ENCODE data around the gene TMEM255A. TPM values are rescaled to one million over a fixed set of nuclear protein-coding genes. Genes with fewer than 3 reads are reported as not detected.

TMEM255A gene
- total and polyA plus RNA-seq, 2 of the 13 experiments (the other 11 are each of a cell fraction or from before 2014, with no cell fraction given) = 0.13 to 0.40 TPM

DNA sequence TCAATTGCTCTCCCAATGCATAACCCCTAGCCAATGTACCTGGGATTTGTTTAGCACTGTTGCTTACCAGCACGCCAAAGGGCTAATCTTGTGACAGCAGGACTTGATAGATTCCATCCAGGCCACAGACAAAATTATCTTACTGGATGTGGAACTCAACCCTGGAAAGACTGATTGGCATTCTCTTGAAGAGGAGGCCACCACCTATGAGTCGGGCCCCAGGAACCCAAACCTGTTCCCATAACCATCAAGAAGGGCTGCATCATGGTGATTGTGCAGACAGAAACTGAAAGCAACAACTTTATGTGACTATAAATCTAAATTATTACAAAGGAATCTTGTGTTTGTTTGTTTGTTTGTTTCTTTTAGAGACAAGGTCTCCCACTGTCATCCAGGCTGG lies 19.9 kb upstream of the TMEM255A start:
- Histone ChIP-seq H4K20me1 (ENCODE audit: insufficient read depth, low read length) (no peaks in the 10 kb centered on the region), H3K4me1 (ENCODE audit: insufficient read depth, low read length) (no peaks in the 10 kb centered on the region), H3K27ac (ENCODE audit: extremely low read length, insufficient read depth, low read length) (no peak overlapping the region), H3K9ac (ENCODE audit: insufficient read depth, low read depth, low read length) (no peak overlapping the region), H3K4me2 (ENCODE audit: low read depth, low read length) (no peak overlapping the region), H3K27me3 (ENCODE audit: control insufficient read depth in 1 of 2, insufficient read depth in 2 of 2, low read length in 2 of 2) (no peaks in the 10 kb centered on the region), H3K9me3 (ENCODE audit: low read length) (no peaks in the 10 kb centered on the region), H2AFZ (ENCODE audit: low read length) (no peak overlapping the region), H3K4me3 (replicated peaks in 1 of 3; ENCODE audit: insufficient read depth in 1 of 3, low read depth in 2 of 3, low read length in 3 of 3) (no peak overlapping the region), H3K79me2 (ENCODE audit: insufficient read depth, low read length) (no peaks in the 10 kb centered on the region), H3K36me3 (replicated peaks in 1 of 2; ENCODE audit: control insufficient read depth in 1 of 2, insufficient read depth in 2 of 2, low read length in 2 of 2) (no peaks in the 10 kb centered on the region)
- in situ Hi-C loops (cut with HindIII; ENCODE audit: extremely low pct_ligation_motif_present, low pct_unique_long_range_greater_than_20kb) = no loop called here
- ChIA-PET POLR2A (no interaction called here), CTCF (ENCODE audit: low intra/inter-chr PET ratio, low total read pairs) (no interaction called here)
- BruUV-seq (replicated peaks) = no TSS peak
- WGBS (ENCODE audit: low lambda C conversion rate) = no CpG with 5 or more reads among the region's 2 CpGs
- ATAC-seq (no peak), FAIRE-seq (no peak), DNase-seq (ENCODE audit: low spot score) (no peak)
- intact Hi-C loops (cut with micrococcal nuclease; ENCODE audit: unreplicated experiment) = no loop called here
- TF ChIP-seq, protein P1, sequence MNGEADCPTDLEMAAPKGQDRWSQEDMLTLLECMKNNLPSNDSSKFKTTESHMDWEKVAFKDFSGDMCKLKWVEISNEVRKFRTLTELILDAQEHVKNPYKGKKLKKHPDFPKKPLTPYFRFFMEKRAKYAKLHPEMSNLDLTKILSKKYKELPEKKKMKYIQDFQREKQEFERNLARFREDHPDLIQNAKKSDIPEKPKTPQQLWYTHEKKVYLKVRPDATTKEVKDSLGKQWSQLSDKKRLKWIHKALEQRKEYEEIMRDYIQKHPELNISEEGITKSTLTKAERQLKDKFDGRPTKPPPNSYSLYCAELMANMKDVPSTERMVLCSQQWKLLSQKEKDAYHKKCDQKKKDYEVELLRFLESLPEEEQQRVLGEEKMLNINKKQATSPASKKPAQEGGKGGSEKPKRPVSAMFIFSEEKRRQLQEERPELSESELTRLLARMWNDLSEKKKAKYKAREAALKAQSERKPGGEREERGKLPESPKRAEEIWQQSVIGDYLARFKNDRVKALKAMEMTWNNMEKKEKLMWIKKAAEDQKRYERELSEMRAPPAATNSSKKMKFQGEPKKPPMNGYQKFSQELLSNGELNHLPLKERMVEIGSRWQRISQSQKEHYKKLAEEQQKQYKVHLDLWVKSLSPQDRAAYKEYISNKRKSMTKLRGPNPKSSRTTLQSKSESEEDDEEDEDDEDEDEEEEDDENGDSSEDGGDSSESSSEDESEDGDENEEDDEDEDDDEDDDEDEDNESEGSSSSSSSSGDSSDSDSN (CRISPR knock-in tag; IDR thresholded peaks at IDR 0.05) = no peak
- no peak for TF ChIP-seq REPIN1 (CRISPR knock-in tag; IDR thresholded peaks at IDR 0.05; ENCODE audit: borderline replicate concordance, low read depth)
- TF ChIP-seq CREB1 (IDR thresholded peaks at IDR 0.05) = no peak
- TF ChIP-seq CREB1 (CRISPR knock-in tag; IDR thresholded peaks at IDR 0.05) = no peak
- TF ChIP-seq, protein P2, sequence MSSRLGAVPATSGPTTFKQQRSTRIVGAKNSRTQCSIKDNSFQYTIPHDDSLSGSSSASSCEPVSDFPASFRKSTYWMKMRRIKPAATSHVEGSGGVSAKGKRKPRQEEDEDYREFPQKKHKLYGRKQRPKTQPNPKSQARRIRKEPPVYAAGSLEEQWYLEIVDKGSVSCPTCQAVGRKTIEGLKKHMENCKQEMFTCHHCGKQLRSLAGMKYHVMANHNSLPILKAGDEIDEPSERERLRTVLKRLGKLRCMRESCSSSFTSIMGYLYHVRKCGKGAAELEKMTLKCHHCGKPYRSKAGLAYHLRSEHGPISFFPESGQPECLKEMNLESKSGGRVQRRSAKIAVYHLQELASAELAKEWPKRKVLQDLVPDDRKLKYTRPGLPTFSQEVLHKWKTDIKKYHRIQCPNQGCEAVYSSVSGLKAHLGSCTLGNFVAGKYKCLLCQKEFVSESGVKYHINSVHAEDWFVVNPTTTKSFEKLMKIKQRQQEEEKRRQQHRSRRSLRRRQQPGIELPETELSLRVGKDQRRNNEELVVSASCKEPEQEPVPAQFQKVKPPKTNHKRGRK (CRISPR knock-in tag; IDR thresholded peaks at IDR 0.05) = no peak
- TF ChIP-seq MED1 (CRISPR knock-in tag; IDR thresholded peaks at IDR 0.05) = no peak
- TF ChIP-seq ZNF256 (CRISPR knock-in tag; conservative IDR thresholded peaks at IDR 0.05) = no peak
- TF ChIP-seq ZNF709 (CRISPR knock-in tag; IDR thresholded peaks at IDR 0.05) = no peak
- TF ChIP-seq ZNF749 (CRISPR knock-in tag; IDR thresholded peaks at IDR 0.05; ENCODE audit: borderline replicate concordance) = no peak
- no peak for TF ChIP-seq ZNF550 (CRISPR knock-in tag; IDR thresholded peaks at IDR 0.05; ENCODE audit: borderline replicate concordance)
- TF ChIP-seq TCF12 (IDR thresholded peaks at IDR 0.05) = no peak
- no peak for TF ChIP-seq TCF12 (CRISPR knock-in tag; IDR thresholded peaks at IDR 0.05)
- TF ChIP-seq GABPA (IDR thresholded peaks at IDR 0.05; ENCODE audit: low read depth, low read length) = no peak
- no peak for TF ChIP-seq GABPA (CRISPR knock-in tag; IDR thresholded peaks at IDR 0.05; ENCODE audit: low read depth)
- TF ChIP-seq, protein P3, sequence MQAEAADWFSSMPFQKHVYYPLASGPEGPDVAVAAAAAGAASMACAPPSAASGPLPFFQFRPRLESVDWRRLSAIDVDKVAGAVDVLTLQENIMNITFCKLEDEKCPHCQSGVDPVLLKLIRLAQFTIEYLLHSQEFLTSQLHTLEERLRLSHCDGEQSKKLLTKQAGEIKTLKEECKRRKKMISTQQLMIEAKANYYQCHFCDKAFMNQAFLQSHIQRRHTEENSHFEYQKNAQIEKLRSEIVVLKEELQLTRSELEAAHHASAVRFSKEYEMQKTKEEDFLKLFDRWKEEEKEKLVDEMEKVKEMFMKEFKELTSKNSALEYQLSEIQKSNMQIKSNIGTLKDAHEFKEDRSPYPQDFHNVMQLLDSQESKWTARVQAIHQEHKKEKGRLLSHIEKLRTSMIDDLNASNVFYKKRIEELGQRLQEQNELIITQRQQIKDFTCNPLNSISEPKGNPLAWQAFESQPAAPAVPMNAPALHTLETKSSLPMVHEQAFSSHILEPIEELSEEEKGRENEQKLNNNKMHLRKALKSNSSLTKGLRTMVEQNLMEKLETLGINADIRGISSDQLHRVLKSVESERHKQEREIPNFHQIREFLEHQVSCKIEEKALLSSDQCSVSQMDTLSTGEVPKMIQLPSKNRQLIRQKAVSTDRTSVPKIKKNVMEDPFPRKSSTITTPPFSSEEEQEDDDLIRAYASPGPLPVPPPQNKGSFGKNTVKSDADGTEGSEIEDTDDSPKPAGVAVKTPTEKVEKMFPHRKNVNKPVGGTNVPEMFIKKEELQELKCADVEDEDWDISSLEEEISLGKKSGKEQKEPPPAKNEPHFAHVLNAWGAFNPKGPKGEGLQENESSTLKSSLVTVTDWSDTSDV (CRISPR knock-in tag; IDR thresholded peaks at IDR 0.05) = no peak
- TF ChIP-seq, protein P4, sequence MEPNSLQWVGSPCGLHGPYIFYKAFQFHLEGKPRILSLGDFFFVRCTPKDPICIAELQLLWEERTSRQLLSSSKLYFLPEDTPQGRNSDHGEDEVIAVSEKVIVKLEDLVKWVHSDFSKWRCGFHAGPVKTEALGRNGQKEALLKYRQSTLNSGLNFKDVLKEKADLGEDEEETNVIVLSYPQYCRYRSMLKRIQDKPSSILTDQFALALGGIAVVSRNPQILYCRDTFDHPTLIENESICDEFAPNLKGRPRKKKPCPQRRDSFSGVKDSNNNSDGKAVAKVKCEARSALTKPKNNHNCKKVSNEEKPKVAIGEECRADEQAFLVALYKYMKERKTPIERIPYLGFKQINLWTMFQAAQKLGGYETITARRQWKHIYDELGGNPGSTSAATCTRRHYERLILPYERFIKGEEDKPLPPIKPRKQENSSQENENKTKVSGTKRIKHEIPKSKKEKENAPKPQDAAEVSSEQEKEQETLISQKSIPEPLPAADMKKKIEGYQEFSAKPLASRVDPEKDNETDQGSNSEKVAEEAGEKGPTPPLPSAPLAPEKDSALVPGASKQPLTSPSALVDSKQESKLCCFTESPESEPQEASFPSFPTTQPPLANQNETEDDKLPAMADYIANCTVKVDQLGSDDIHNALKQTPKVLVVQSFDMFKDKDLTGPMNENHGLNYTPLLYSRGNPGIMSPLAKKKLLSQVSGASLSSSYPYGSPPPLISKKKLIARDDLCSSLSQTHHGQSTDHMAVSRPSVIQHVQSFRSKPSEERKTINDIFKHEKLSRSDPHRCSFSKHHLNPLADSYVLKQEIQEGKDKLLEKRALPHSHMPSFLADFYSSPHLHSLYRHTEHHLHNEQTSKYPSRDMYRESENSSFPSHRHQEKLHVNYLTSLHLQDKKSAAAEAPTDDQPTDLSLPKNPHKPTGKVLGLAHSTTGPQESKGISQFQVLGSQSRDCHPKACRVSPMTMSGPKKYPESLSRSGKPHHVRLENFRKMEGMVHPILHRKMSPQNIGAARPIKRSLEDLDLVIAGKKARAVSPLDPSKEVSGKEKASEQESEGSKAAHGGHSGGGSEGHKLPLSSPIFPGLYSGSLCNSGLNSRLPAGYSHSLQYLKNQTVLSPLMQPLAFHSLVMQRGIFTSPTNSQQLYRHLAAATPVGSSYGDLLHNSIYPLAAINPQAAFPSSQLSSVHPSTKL (CRISPR knock-in tag; IDR thresholded peaks at IDR 0.05) = no peak
- TF ChIP-seq BRD4 (CRISPR knock-in tag; IDR thresholded peaks at IDR 0.05) = no peak
